ENCODE measurements around the gene KY. TPM values are rescaled to one million over a fixed set of nuclear protein-coding genes. Genes with fewer than 3 reads are reported as not detected.

Gene KY
- total RNA-seq, 1 experiment from 2014 or later, result not detected

Other genes with a start within 250 kb of the KY start
- 123 and 171 TPM in 2 replicates for gene ANAPC13, start 165.0 kb downstream of the KY start, total RNA-seq (2014; rRNA removed; shearing (Covaris generic))
- gene CEP63, start 165.0 kb downstream of the KY start, total RNA-seq (2014; rRNA removed; shearing (Covaris generic)), result 26.2 and 27.8 TPM in 2 replicates
- gene EPHB1, start 144.2 kb upstream of the KY start, total RNA-seq (2014; rRNA removed; shearing (Covaris generic)), result not detected in 2 replicates

All from A172 (cell line).